PFSK-1 (cell line): Measurements from ENCODE around the gene YTHDF1.

ENCODE experiments used
- FOXP2 ChIP-seq: optimal IDR thresholded peaks from 2 replicates; pipeline ENCODE3; 2011; ENCODE audit warnings: borderline replicate concordance, control low read depth, inconsistent platforms; ENCODE audit not compliant: insufficient read depth; ENCODE audit errors: extremely low read length, extremely low read depth
- POLR2AphosphoS5 ChIP-seq: IDR thresholded peaks from 2 replicates; pipeline ENCODE4 v1.6.1; 2012; ENCODE audit warnings: low read depth, mild to moderate bottlenecking, control low read depth, low read length, moderate library complexity
- REST ChIP-seq, 2 experiments: IDR thresholded peaks; 2 replicates each; pipeline versions ENCODE4 v1.6.1 to v1.8.0; 2011 to 2012; ENCODE audit warnings: low read depth in 2 of 2, low read length in 2 of 2, control low read depth in 1 of 2, inconsistent platforms in 1 of 2, mild to moderate bottlenecking in 1 of 2, moderate library complexity in 1 of 2; ENCODE audit not compliant: insufficient read depth in 1 of 2
- SIN3A ChIP-seq: IDR thresholded peaks from 2 replicates; pipeline ENCODE4 v1.6.1; 2012; ENCODE audit warnings: mild to moderate bottlenecking, low read length, moderate library complexity, borderline replicate concordance; ENCODE audit not compliant: insufficient read depth
- TAF1 ChIP-seq: IDR thresholded peaks from 2 replicates; pipeline ENCODE4 v1.6.1; 2012; ENCODE audit warnings: low read length, control low read depth, borderline replicate concordance; ENCODE audit not compliant: insufficient read depth

The YTHDF1 gene

GRCh38 chr20:63159826-63160640 is 55.9 kb downstream of the YTHDF1 start:
- TF ChIP-seq SIN3A (no peak), FOXP2 (no peak), TAF1 (no peak), REST (IDR thresholded peaks at IDR 0.05; ENCODE audit: insufficient read depth in 1 of 2, low read depth in 2 of 2, low read length in 2 of 2) (no peak), POLR2AphosphoS5 (no peak)

GRCh38 chr20:63158845-63159244 is 57.1 kb downstream of the YTHDF1 start:
- TF ChIP-seq TAF1 (no peak), REST (IDR thresholded peaks at IDR 0.05; ENCODE audit: insufficient read depth in 1 of 2, low read depth in 2 of 2, low read length in 2 of 2) (no peak), SIN3A (no peak)

- TF ChIP-seq FOXP2 (no peak), REST (IDR thresholded peaks at IDR 0.05; ENCODE audit: insufficient read depth in 1 of 2, low read depth in 2 of 2, low read length in 2 of 2) (no peak), POLR2AphosphoS5 (no peak), TAF1 (no peak), SIN3A (no peak)
These were observed 57.6 kb downstream of the YTHDF1 start for GRCh38 chr20:63158352-63158751.

- TF ChIP-seq SIN3A (no peak), TAF1 (no peak)
These were observed 59.7 kb downstream of the YTHDF1 start for GRCh38 chr20:63156221-63156671.

GRCh38 chr20:63155266-63156165 is 60.4 kb downstream of the YTHDF1 start:
- TF ChIP-seq SIN3A (no peak), TAF1 (no peak)

GRCh38 chr20:63154395-63154794 is 61.5 kb downstream of the YTHDF1 start:
- TF ChIP-seq POLR2AphosphoS5 (no peak), FOXP2 (no peak)
